ENCODE results near the gene ASB8.
"Not testable (repeated sequence)": the region's sequence is repeated elsewhere in the genome, so short reads cannot be mapped to it uniquely, and the experiment has no call there.

Gene ASB8

GRCh38 chr12:48142818-48143674 lies 14.3 kb downstream of the ASB8 start:
- no peak for DNase-seq

DNA sequence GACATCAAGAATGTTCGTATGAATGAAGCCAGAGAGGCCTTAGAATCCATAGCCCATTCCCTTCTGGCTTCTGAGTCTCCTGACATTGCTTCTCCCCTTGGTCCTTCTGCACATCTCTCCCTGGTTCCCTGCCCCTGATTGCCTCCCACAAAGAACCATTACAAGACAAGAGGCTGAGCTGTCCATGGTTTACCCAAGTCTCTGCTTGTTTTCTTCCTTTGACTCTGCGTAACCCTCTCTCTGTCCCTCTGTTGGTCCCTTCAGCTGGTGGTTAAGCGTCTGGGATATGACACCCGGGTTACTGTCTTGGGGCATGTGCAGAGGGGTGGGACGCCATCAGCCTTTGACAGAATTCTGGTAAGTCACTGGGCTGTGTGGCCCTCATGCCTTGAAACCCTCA lies 22.3 kb downstream of the ASB8 start:
- DNase-seq = no peak

DNA sequence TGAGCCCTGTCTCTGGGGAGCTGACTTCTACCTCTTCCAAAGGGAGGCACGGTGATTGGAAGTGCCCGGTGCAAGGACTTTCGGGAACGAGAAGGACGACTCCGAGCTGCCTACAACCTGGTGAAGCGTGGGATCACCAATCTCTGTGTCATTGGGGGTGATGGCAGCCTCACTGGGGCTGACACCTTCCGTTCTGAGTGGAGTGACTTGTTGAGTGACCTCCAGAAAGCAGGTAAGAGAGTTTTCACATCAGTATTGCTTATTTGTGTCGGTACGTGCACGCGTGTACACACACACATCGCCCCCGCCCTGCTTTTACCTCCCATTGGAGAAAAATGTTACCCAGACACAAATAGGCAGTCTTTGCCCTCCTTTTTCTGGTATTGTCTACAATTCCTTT lies 24.5 kb downstream of the ASB8 start:
- DNase-seq = no peak

- DNase-seq = no peak
Observed at GRCh38 chr12:48131517-48131916, 25.8 kb downstream of the ASB8 start.

DNA sequence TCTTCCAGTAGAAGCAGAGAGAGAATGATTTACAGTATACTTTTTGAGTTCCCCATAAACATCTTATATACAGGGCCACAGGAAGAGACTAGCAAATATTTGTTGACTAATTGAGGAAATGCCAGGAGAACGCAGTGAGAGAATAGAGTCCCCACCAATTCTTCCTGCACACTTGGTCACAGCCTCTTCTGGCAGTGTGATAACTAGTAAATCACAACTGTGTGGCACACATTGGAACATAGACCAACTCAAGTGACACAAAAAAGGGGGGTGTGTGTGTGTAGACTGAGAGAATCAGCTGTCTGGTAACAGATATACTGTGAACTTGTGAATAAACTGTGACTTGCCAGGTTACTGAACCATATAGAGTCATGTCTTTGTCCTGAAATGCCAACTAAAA lies 27.9 kb downstream of the ASB8 start:
- no peak for DNase-seq

- DNase-seq = no peak
Observed at GRCh38 chr12:48128800-48129199, 28.5 kb downstream of the ASB8 start.

DNA sequence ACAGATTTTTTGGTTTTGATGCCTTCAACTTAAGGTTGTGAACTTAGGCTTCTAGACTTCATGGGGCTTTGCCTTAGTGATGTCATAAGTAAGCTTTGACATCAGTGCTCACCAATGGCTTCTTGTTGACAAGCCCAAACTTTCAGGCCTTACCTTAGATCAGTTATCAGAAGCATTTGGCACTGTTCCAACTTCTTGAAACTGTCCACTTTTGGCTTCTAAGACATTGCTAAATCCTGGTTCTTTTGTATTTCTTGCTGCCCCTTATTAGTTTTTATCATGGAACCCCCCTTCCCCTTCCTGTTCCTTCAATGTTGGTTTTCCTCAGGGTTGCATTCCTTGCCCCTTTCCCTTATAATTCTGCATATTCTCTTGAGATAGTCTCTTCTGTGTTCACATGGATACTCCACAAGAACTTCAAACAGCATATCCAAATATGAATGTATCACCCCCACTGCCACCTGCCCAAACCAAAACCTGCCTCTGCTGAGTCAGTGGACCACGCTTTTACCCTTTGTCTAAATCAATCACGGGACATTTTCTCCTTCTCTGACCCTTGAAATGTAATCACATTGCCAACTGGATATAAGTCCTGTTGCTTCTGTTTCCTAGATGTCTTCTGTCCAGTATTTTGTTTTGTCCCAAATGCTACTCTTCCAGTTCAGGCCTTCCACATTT lies 30.2 kb downstream of the ASB8 start:
- DNase-seq = no peak

DNA sequence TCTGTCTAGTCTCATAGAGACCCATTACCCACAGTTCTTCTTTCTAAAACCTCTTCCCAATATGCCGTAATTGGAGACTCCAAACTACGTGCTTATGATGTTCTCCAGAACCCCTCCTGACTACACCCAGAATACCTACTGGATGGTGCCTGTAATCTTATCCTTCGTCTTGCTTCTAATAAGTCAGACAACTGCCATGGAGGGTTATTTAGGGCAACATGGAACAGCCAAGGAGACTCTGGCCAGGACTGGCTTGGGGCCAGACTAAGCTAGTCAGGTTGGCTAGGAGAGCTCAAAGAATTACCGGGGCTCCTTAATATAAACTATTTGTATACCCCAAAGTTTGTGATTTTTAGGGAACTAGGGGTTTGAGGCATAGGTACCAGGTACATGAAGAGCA lies 31.3 kb downstream of the ASB8 start:
- peak in 4 of 51 donors; percentile 0 to 6 (median 1) for DNase-seq

DNA sequence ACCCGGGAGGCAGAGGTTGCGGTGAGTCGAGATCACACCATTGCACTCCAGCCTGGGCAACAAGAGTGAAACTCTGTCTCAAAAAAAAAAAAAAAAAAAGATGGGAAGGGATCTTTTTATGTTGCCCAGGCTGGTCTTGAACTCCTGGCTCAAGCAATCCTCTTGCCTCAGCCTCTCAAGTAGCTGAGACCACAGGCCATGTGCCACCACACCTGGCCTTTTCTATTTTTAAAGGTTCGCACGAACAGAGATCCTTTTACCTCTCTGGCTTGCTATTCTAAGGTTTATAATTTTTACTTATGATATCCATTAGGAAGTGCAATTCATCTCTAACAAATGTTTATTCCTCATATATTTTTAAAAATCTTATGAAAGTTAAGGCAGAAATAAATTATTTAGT lies 31.8 kb downstream of the ASB8 start:
- not testable (repeated sequence) for DNase-seq

DNA sequence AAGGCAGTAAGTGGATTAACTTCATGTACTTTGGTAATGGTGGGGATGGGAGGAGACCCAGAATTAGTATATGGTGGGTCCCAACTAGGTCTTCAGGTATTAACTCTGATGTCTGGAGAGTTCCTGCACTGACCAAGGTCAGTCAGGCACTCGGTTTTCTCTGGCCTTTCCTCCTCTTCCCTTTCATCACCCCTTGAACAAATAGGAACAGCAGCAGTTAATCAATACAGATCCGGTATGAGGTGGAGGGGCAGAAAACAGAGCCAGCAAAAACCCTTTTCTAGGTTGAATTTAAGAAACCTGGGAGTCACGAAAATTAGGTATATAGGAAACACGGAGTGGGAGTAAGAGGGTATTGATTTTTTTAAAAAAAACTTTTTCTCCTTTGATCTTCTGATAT lies 34.1 kb downstream of the ASB8 start:
- no peak for DNase-seq

DNA sequence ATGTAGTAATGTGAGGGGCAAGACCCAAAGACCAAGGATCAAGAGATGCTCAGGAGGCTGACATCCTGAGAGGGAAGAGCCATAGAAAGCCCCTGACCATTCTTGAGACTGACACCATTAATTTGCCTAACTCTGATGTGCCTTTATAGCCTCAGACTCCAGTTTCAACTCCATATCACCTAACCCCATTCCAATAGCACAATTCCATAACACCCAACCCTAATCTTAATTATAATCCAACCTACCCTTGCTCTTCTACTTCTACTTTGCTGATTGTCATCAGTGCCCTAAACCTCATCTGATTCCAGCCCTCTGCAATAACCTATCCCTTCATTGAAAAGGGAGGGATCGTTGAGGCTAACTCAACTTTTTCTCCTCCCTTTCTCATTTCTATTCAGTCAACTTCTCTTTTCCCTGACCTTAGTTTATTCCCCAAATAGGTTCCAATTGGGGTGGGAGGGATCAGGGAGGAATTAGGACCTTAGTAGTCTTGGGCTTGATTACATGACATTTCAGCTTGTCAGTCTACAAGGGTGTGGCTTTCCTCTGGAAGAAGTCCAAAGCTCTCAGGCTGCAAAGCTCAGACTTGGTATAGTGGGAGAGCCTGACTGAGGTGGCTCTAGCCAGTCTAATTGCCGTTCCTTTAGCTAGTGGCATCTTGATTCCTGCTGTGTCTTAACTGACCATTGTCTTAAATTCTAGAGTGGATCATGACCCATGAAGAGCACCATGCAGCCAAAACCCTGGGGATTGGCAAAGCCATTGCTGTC lies 35.1 kb downstream of the ASB8 start:
- no peak for DNase-seq

GRCh38 chr12:48121522-48121921 lies 35.8 kb downstream of the ASB8 start:
- DNase-seq = no peak

DNA sequence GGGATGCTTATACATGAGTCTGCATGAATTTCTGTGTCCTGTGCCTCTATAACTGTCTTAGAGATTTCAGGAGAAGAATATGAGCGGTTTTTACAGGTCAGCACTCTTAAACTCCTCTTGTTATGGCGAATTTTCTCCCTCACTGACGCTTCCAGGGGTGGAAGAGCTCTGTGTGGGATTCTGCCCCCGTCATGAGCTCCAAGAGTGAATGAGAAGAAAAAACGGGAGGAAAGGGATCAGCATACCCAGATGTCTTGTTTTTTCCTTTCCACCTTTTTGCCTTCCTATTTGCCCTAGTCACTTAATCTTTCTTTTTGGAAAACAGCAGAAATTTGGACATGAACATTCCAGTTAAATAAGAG lies 37.5 kb downstream of the ASB8 start:
- peak in 1 of 51 donors; percentile 23 for DNase-seq

- peak in 48 of 51 donors; percentile 5 to 86 (median 50) for DNase-seq
Observed at GRCh38 chr12:48119078-48119833, 38.1 kb downstream of the ASB8 start, which contains the start of gene PFKM. PFKM (plus strand) TSS chr12:48119364; CDS start chr12:48122775, 3,411 bp downstream.

DNA sequence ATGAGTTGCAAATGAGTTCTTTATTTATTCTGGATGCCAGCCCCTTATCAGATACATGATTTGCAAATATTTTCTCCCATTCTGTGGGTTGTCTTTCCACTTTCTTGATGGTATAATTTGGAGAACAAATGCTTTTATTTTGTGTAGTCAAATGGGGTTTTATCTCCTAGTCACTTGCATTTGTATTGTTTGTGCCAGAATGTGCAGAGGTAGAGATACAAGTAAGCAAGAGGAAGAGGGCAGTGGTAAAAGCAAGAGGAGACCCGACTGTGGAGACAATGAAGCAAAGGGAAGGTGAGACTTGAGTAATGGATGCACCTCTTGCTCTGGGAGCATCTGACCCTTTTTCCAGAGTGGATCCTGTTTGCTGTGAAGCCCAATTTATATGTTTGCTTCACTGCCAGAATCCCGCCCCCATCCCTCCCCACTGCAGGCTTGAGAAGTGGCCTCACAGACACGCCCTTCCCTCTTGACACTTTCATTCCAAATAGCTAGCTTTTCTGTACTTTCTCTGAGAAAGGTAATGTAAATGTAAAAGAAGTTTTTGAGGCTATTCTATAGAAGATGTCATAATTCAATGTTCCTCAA lies 38.9 kb downstream of the ASB8 start:
- no peak for DNase-seq

GRCh38 chr12:48115957-48116356 lies 41.4 kb downstream of the ASB8 start:
- DNase-seq = no peak

GRCh38 chr12:48111312-48111693 lies 46.0 kb downstream of the ASB8 start:
- DNase-seq = not testable (repeated sequence)

DNA sequence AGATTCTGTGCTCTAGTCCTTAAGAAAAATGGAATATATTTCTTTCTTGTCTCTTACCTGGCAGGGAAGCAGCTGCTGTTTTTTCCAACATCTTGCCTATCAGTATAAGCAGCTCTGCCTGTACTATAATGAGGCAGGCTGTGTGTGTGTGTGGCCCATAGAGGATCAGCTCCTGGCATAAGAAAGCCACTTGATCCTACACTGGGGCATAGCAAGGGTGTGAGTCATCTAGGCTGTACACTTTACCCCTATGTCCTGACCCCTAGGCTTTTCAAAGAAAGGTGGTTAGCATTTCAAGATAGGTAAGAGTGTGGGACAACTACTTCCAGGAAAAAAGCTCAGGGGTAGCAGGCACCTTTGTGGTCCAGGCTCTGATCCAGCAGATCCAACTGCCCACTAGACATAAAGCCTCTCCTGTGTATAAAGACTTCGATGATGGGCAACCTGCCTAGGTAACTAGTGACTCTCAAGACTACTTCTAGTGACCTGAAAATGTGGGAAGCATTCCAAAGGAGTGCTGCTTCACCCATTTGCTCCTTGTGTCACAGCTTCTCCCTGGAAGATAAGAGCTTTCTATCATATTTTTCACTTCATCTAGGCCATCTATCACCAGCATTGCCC lies 46.5 kb downstream of the ASB8 start:
- no peak for DNase-seq

DNA sequence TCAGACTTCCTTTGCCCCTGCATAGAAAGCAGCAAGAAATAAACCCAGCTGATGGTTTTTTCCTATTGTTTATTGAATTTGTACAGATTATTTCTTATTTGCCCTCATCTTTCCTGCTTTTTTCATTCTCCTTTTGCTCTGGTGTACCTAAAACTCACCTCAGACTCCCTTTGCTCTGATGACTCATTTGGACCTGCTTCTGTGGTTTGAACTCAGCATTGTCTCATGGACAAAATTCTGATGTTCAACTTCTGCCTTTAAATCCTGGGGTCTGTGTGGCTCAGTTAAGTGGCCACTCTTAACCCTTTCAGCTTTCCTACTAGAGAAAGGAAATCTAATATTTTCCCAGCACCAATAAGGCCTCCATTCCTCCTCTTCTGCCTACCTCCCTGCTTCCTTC lies 47.9 kb downstream of the ASB8 start:
- DNase-seq = no peak

Measured in hypothalamus (tissue), 51 donors.